Bone marrow (tissue), 2 donors: ENCODE data around the gene DPPA4.
"Not testable (repeated sequence)": the region's sequence is repeated elsewhere in the genome, so short reads cannot be mapped to it uniquely, and the experiment has no call there.

ENCODE experiments used
- DNase-seq, 2 donors: peaks; one replicate each; lab custom pipeline; 2025; lab: John Stamatoyannopoulos, UW

The DPPA4 gene, protein sequence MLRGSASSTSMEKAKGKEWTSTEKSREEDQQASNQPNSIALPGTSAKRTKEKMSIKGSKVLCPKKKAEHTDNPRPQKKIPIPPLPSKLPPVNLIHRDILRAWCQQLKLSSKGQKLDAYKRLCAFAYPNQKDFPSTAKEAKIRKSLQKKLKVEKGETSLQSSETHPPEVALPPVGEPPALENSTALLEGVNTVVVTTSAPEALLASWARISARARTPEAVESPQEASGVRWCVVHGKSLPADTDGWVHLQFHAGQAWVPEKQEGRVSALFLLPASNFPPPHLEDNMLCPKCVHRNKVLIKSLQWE

GRCh38 chr3:109337393-109337792 lies at the start of gene DPPA4:
DPPA4 (minus strand) TSS chr3:109337546; CDS start chr3:109337517, 29 bp downstream.
- DNase-seq, result no peak

- DNase-seq, result no peak
Observed at GRCh38 chr3:109385442-109386318, 48.3 kb upstream of the DPPA4 start.

- no peak for DNase-seq
Observed at GRCh38 chr3:109384164-109384563, 46.8 kb upstream of the DPPA4 start.

- no peak for DNase-seq
Observed at GRCh38 chr3:109382588-109382987, 45.2 kb upstream of the DPPA4 start.

DNA sequence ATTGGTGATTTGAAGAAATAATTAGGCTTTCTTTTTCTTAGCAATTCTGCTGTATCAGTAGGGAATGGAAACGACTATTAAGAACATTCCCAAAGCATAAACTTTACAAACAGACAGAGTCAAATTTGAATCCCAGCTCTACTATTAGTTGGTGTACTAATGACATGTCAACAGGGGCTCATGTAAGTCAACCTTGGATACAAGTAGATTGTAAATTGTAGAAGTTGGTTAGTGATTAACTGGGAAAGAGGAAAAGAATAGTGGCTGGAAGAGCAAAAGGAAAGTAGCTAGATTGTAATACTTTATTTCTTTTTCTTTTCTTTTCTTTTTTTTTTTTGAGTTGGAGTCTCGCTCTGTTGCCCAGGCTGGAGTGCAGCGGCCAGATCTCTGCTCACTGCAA lies 38.6 kb upstream of the DPPA4 start:
- no peak for DNase-seq

DNA sequence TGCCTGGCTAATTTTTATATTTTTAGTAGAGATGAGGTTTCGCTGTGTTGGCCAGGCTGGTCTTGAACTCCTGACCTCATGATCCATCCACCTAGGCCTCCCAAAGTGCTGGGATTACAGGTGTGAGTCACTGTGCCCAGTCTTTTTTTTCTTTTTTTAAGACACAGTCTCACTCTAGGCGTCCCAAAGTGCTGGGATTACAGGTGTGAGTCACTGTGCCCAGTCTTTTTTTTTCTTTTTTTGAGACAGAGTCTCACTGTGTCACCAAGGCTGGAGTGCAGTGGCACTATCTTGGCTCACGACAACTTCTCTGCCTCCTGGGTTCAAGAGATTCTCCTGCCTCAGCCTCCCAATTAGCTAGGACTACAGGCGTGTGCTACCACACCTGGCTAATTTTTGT lies 37.1 kb upstream of the DPPA4 start:
- not testable (repeated sequence) for DNase-seq

- DNase-seq, result no peak
Observed at GRCh38 chr3:109373933-109374332, 36.6 kb upstream of the DPPA4 start.

GRCh38 chr3:109372639-109373038 lies 35.3 kb upstream of the DPPA4 start:
- DNase-seq, result no peak

GRCh38 chr3:109369510-109369909 lies 32.2 kb upstream of the DPPA4 start:
- DNase-seq, result no peak

- no peak for DNase-seq
Observed at GRCh38 chr3:109364088-109364487, 26.7 kb upstream of the DPPA4 start.

- DNase-seq, result no peak
Observed at GRCh38 chr3:109363634-109364033, 26.3 kb upstream of the DPPA4 start.

- no peak for DNase-seq
Observed at GRCh38 chr3:109362823-109363222, 25.5 kb upstream of the DPPA4 start.

GRCh38 chr3:109358809-109359208 lies 21.5 kb upstream of the DPPA4 start:
- DNase-seq, result not testable (repeated sequence)

GRCh38 chr3:109356442-109357155 lies 19.3 kb upstream of the DPPA4 start:
- DNase-seq, result no peak

DNA sequence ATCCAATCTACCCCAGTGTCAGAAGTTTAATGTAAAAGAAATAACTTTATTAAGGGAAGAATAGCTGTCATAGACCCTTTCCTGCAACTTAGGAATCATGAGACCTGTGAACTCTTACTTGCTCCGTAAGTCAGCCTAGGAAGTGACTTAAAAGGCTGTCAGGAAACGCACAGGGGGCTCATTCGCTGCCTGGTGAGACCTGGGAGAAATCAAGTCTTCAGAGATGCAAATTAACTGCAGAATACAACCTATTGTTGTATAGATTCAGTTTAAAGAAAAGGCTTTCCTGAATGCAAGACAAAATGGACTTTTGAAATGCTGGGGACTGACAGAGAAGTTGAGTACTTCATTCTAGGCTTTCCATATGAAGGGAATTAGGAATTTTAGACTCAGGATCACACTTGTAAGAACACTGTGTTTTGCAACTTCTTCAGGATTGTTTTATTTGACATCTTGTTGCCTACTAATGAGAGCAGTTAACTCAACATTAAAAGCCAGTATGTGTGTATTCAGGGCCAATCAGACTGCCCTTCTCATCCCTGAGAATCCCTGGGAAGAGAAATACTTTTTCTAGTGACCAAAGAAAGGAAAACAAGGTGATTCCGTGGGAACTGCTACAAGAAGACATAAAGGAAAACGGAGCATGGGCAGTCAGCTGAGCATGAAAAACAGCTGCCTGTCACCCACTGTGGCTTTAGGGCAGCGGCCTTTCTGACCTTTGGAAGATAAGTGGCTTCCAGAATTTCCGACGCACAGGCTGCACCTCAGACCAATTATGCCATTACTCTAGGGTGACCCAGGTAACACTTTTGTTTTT lies 18.5 kb upstream of the DPPA4 start:
- no peak for DNase-seq

DNA sequence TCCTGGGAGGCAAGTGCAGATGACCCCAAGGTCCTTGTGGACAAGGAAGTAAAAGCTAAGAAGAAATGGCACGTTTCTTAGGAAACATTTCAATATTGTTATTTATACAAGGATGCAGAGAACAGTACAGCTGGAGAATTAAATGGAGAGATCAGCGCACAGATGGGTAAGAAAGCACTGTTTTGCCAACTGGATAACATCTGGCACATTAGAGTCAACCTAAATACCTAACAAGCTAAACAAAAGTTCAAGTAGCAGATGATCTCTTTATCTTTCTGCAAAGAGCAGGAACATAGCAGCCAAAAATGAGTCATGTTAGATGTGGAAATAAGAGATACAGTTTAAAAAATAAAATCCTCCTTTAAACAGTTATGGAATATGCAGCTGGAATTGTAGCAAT lies 15.7 kb upstream of the DPPA4 start:
- no peak for DNase-seq

GRCh38 chr3:109351231-109351630 lies 13.9 kb upstream of the DPPA4 start:
- DNase-seq, result no peak

DNA sequence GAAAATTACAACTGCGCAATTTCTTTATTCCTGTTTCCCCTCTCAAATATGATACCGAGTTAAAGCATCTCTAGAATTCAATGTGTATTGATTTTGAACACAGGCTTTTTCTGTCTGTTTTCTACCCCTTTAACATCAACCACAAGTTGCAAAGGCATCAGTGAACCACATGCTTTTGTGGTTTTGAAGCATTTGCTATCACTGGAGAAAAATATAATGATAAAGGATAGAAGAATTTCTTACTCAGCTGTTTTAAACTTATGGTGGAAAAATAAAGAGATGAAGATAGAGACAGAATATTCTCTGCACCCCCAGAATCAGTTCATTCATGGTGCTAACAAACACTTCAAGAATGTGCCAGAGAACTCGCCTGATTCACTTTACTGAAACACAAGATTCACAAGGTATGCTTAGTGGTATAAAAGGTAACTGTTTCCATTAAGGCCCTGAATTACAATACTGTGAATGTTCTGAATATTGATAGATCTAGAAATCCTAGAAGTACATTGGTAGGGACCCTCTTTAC lies 9.5 kb upstream of the DPPA4 start:
- DNase-seq, result no peak

GRCh38 chr3:109346099-109346498 lies 8.8 kb upstream of the DPPA4 start:
- no peak for DNase-seq

- no peak for DNase-seq
Observed at GRCh38 chr3:109339714-109340648, 2.6 kb upstream of the DPPA4 start.
